HG03280 (cell line): Measurements from ENCODE around the gene POLL.

Experiments used
- ATAC-seq: cut with Tn5 transposase; IDR thresholded peaks from one replicate; pipeline ENCODE4 v1.9.1; 2021; ENCODE audit warnings: mild to moderate bottlenecking, moderate library complexity; ENCODE audit not compliant: unreplicated experiment

Gene POLL

DNA sequence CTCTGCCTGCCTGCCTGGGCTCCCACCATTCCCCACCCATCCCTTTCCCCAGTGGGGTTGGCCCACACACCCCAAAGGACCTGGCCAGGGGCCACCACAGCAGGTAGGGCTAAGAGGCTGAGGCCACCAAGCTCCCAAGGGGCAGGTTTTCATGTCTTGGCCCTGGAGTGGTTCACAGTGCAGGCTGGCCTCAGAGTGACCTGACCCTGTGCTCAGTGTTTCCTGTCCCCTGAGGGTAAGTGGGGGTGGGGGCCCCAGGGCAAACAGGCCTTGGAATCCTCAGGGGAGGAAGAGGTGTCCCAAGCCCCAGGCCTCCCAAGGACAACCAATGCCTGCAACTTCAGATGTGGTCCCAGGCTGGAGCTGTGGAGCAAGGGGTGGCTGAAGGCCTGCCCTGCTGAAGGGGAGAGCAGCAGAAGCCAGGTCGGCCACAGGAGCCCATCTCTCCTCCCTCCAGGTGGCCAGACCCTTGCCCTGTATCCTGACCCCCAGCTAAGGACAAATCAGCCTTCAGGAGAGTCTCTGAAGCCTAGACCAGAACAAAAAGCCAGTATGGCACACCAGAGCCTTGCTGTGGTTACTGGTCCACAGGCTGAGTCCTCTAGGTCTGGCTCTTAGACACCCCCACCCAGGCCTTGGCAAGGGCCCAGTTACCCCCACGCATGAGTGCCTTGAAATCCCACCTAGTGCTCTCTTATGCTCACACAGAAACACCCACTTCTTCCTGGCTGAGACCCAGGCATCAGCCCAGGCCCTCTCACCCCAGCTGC is 27.6 kb downstream of the POLL start:
- no peak for ATAC-seq

DNA sequence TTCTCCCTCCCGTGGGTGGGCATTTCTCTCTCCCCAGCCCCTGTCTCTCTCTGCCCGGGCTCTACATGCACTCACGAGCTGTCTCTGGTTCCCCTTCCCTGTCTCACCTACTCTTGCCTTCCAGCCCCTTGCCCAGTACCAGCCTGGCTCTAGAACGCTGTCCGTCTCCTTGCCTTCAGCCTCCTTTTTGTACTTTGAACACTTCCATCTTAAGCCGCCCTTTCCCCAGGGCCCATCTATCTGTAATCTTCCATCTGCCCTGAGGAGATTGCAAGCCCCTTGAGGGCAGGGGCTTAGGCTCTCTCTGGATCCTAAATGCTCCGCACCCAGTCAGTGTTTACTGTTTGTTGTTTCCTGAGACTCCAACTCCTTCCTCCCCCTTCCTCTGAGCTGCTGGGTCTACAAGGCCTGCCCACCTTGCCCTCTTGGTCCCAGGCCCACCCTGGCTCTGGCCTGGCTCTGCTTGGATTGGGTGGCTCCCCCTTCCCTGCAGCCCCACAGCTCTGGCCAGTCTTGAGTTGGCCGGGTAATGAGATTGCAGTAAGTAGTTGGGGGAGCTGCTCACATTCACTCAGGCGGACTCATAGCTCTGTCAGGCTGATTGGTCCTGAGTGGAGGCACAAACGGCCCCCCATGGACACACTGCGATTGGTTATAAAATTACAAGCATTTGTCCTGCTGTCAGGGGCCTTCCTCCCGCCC is 28.3 kb downstream of the POLL start:
- ATAC-seq, result no peak

DNA sequence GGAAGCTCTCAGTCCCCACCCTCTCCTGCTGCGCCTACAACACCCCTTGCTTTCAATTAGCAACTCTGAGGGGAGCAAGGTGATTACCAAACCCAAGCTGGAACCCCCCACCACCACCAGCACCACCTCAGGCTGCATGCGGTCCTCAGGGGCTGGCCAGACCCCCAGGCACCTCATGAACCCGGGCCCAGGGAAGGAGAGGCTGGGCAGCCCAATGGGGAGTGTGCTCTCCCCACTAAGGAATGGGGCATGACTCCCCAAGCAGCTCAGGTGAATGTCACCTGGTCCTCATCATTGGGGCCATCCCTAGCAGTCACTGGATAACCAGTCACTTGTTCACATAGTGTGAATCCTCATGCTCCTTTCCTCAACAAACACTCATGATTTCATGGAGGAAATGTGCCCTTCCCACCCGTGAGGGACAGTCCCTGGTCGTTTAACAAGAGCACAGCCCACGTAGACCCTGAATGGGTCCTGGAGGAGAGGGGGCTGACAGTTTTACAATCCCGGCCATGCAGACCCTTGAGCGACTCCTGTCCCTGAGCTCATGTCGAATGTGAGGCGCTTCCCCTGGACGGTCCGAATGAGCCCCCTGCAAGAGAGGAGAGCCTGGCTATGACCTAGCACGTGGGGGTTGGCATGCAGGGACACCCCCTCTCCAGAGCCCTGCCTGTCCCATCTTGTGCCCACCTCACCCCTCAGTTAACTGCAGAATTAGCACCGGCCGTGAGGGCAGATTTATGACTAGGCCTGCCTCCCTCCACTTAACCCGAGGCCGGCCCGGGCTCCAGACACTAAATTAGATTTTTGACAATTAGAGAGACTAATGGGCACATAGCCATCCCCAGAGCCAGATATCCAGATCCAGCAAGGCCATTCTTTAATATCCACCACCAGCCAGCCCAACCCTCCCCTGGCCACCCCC is 29.1 kb downstream of the POLL start:
- no peak for ATAC-seq

DNA sequence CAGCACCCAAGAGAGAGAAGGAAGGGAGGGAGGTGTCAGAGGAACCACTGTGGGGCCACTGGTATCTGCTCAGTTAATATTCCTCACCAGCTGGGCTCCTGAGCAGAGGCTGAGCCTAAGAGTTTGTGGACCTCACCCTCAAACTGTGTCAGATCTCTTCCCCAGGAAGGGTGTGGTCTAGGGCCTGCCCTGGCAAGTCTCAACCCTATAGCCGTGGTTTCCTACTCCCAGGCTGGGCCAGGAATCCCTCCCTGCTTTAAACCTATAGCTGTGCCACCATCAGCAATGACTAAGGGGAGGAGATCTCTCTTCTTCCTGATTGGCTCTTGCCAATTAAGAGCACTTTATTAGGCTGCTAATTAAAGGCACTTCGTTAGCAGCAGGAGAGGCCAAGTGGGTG is 29.9 kb downstream of the POLL start:
- ATAC-seq, result no peak

DNA sequence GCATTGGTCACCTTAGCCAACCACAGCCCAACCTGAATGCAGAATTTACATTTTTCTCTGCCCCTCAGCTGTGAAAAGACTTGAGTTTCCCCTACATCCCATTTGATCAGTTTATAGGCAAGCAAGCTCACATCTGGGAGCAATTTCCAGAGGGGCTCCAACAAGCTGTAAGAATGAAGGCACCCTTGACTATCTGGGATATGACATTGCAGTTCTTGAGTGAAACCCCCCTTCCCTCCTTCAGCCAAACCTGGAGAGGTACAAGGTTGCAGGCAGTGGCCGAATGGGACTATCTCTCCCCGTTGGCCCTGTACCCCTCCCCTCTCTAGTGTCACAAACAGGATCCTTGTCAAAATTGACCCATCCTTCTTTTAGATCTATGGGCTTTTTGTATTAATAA is 30.5 kb downstream of the POLL start:
- no peak for ATAC-seq

DNA sequence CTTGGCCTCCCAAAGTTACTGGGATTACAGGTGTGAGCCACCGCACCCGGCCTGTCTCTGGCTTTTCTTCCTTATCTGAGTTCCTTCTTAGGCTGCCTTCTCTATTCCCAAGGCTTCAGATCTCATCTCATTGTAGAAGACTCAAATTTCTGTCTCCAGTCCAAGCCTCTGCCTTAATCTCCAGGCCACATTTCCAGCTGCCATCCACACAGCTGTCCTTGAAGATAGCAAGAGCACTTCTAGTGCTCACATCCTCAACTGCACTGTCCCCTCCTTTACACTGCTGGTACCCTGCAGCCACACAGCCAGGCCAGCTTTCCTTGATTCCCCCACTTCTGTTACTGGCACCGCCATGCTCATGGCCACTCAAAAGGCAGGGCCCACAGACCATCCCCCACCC is 35.6 kb downstream of the POLL start:
- ATAC-seq, result no peak

DNA sequence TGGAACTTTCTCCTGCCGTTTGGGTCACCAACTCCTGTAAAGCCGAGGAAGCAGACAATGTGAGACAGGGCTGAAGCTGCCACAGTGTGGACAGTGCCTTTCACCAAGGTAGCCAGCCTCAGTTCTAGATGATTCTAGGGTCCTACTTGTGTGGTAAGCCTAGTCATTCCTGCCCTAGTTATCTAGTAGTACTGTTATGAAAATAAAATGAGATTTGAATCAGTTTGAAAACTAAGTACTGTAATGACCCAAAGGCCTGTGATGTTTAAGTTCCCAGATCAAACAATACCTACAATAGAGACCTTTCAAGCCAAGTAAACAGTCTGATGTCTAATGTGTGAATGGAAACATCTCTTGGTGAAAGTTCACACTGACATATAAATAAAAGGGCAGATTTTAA is 37.1 kb downstream of the POLL start:
- ATAC-seq, result no peak

DNA sequence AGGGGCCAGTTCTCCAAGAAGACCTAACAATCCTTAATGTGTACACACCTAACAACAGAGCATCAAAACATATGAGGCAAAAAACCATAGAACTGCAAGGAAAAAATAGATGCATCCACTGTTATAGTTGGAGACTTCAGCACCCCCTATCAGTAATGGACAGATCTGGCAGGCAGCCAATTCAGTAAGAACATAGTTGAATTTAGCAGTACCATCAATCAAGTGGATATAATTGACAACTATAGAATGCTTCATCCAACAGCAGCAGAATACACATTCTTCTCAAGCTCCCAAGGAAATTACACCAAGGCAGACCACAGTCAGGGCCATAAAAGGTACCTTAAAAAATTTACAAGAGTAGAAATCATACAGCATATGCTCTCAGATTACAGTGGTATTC is 42.2 kb downstream of the POLL start:
- ATAC-seq, result no peak

DNA sequence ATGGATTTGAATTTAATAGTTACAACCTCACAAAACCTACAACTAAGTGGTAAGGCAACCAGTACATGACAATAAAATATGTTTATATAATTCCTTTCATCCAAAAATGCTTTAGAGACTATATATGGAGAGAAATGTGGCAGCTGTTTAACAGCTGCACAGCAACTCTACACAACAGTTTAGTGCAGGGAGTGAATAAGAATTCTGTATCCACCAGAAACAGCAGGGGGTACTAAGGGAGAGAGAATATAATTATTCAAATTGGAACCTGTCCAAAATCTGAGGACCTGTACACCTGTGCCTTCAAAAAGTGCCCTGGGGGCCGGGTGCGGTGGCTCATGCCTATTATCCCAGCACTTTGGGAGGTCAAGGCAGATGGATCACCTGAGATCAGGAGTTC is 49.6 kb downstream of the POLL start:
- ATAC-seq, result no peak

DNA sequence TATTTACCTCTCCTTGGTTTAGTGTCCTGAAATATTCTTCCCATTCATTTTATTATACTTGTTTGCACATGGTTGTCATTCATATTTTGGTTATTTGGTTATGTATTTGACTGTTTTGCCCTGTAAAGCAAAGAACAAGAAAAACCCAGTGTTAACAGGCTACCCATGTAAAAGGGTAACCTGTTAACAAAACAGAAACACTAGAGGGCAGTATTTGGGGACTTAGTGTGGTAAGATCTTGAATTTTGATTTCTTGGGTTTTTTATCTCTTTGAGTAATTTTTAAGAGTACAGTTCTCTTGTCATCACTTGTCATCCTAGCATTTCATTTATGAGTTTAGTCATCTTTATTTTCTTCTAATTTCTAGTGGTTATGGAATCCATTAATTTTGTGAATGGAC is 51.3 kb downstream of the POLL start:
- no peak for ATAC-seq

DNA sequence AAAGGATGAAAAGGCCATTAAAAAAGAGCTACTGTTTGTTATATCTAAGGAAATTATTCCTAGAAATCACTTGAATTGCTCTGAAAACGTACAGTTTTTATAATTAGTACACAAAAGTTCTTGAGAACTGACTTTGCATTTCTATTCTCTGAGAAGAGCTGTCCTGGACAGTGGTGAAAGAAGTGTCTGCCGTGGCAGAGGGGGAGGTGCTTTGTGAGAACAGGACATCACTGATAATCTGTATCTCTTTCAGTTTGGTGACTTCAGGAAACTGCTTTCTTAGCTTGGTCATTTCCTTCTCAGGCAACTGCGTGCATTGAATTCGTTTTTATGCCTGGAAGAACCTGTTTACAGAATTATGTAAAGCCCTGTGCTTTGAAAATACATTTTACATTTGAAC is 52.1 kb downstream of the POLL start:
- no peak for ATAC-seq

DNA sequence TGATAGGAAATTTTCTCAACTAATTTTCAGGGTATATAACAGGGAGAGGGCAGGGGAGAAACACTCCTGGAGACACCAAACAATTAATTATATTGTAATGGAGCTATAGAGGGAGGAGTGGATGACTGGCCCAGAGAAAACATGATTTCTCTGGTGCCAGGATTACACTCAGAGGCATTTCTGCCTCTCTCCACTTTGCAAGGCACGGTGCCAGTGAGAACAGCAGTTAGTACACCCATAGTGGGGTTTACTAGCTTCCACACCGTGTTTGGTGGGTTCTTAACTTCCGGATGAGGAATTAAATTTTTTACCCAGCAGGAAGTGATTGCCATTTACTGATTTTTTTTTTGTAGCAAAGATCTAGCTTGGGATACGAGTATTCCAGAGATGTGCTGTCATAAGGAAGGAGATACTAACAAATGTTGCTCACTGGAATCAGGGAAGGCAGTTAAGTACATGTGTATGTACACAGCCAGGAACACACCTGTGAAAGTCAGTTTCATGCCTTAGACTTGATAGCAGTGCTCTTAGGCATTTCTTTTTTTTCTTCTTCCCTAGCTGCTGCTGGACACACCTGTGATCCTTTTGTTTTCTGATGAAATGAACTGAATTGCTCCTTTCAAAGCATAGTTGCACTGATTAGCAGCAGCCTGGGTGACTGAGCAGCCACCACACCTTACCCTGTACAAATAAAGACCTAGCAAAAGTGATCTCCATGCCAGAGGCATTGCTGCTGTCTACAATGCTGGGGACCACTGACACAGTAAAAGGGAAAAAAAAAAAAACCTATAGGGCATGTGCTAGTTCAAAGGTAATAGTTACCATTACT is 58.1 kb downstream of the POLL start:
- ATAC-seq, result no peak

DNA sequence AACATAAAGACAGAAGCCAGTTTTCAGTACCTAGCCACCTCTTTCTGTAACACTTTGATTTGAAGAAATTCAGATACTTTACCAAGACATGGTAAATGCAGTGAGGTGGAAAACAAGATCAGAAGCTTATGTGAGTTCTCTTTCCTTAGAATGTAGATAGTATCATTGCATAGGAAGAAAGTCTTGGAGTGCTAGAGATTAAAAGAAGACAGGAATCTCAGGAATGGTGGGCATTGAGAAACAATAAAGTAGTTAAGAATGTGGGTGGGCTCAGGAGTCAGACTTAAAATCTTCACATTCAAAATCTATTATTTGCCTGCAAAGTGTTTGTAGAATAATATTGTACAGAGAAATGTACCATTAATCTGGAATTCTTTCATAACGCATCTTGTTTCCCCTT is 58.9 kb downstream of the POLL start:
- ATAC-seq, result no peak
